ENCODE measurements around the gene CDH15.

- TF ChIP-seq CTCF (IDR thresholded peaks at IDR 0.05) = no peak
- no peak for TF ChIP-seq EZH2 (IDR thresholded peaks at IDR 0.05)
- TF ChIP-seq EZH2phosphoT487 (IDR thresholded peaks at IDR 0.05) = no peak
Observed at GRCh38 chr16:89230255-89230654, 58.7 kb downstream of the CDH15 start.

Measured in neural progenitor cell (in vitro differentiated cells).